Mesodermal cell (in vitro differentiated cells): ENCODE results near the gene SEMA5A.

Source experiments
- H3K27ac ChIP-seq: 2 replicates; pipeline ENCODE4 v1.7.0; 2013; ENCODE audit warnings: mild to moderate bottlenecking, low read depth, low read length, moderate library complexity; ENCODE audit not compliant: severe bottlenecking
- H3K36me3 ChIP-seq: 2 replicates; pipeline ENCODE4 v1.7.1; 2013; ENCODE audit warnings: mild to moderate bottlenecking, low read length, moderate library complexity; ENCODE audit not compliant: control insufficient read depth, insufficient read depth
- H3K4me1 ChIP-seq: one replicate; pipeline ENCODE4 v1.7.1; 2013; ENCODE audit warnings: mild to moderate bottlenecking, low read length; ENCODE audit not compliant: insufficient read depth, control insufficient read depth, poor library complexity, severe bottlenecking
- H3K4me3 ChIP-seq: 2 replicates; pipeline ENCODE4 v1.7.0; 2013; ENCODE audit warnings: low read length, control low read depth, mild to moderate bottlenecking; ENCODE audit not compliant: insufficient read depth, poor library complexity, severe bottlenecking; ENCODE audit errors: extremely low read depth
- H3K9me3 ChIP-seq: 2 replicates; pipeline ENCODE4 v1.7.1; 2013; ENCODE audit warnings: mild to moderate bottlenecking, low read length, moderate library complexity; ENCODE audit not compliant: control insufficient read depth
- whole genome bisulfite sequencing, 2 experiments: methylation state at CpG; one replicate each; pipeline ENCODE4 v1.1.5; 2013; ENCODE audit warnings: missing lambda C conversion rate in 2 of 2; ENCODE audit not compliant: insufficient coverage in 2 of 2; 5-methylcytosine and 5-hydroxymethylcytosine counted together

Gene SEMA5A

DNA sequence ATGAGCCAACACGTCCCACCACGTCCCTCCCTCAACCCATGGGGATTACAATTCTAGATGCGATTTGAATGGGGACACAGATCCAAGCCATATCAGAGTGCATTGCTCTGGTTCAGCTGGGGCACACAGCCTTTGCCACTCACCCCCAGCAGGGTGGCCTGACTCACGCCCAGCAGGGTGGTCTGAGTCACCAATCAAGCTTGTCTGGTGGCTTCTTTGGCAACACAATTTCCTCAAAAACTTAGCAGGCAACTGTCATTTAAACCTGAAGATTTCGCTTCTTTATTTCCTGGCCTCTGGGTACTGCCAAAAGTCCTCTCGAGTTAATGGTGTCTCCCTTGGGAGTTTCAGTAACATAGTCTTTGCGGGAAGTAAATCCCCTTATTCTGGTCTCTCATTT is 16.3 kb upstream of the SEMA5A start:
- Histone ChIP-seq H3K27ac (peak overlapping the region; percentile 25), H3K4me1 (peaks cover 11% of the 10 kb centered on the region), H3K36me3 (no peaks in the 10 kb centered on the region), H3K9me3 (no peaks in the 10 kb centered on the region), H3K4me3 (no peak overlapping the region)
- WGBS, 2 experiments = 52 to 77% methylated on average over 4 to 7 of the region's 7 CpGs

DNA sequence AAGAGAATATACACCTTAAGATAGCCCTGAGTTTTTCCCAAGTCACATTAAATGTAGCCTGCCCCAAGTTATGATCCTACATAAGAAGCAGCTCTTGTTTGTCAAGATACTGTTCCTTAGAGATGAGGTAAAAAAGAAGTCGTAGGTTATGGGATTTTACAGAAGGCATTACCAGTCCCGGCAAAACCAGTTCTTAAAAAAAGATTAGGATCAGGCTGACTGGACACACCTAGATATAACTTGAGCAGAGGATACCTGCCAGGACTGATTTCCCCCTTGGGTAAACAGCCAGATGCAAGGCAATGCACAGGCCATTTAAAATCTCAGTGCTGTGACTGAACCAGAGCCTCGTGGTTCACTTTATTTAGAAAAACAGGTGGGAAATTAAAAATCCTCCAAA is 14.1 kb upstream of the SEMA5A start:
- Histone ChIP-seq H3K9me3 (no peaks in the 10 kb centered on the region), H3K36me3 (no peaks in the 10 kb centered on the region)
- 87 to 100% methylated on average over 2 to 3 of the region's 3 CpGs for WGBS, 2 experiments

DNA sequence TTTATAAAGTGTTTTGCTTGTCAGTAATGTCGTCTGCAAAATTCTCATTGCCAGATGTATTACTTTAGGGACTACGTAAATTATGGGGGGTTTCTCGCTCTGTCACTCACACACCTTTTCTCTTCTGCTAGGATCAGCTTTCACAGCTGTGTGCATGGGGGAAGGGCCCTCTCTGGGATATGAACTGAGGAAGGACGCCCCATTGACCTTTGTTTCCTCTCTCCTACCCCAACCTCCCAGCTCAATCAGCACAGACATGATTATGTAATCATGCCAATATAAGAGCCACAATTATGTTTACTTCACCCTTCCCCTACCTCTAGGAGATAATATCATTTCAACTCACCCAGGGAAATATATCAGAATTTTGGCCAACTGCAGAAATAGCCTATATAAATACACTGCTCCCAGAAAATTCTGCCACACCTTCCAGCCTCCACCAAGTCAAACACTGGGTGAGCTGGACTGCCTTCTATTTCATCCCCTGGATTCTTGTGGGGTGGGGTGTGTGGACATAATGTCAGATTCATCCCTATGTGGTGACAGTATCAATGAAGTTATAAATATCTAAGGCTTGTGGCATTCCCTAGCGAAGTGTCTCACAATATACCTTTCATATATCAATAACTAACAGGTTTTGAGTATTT is 12.6 kb upstream of the SEMA5A start:
- Histone ChIP-seq H3K36me3 (no peaks in the 10 kb centered on the region), H3K4me1 (peaks cover 6% of the 10 kb centered on the region), H3K4me3 (no peak overlapping the region), H3K9me3 (no peaks in the 10 kb centered on the region), H3K27ac (no peak overlapping the region)
- 100% methylated on average over 1 of the region's 5 CpGs; no CpG with 5 or more reads in 1 of the 2 experiments for WGBS, 2 experiments

More for the DNA sequence above, 14.1 kb upstream of the SEMA5A start:
- Histone ChIP-seq H3K27ac (no peak overlapping the region), H3K4me1 (peaks cover 10% of the 10 kb centered on the region), H3K4me3 (no peak overlapping the region)

DNA sequence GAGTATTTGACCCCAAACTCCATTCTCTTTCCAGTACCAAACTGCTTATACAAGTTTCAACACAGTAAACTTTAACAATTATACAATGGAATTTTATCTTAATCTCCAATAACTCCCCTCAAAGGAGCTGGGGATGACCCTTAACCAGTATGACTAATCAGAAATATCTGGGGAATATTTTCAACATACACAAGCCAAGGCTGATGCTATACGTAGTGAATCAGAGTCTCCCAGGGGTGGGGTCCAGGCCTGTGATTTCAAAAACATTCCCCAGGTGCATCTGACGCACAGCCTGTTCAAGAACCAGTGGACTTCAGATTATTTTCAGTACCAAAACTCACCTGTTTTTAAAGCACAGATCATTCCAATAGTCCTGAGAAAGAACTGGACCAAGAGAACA is 11.8 kb upstream of the SEMA5A start:
- H3K9me3 ChIP-seq = no peaks in the 10 kb centered on the region
- WGBS, 2 experiments = 85 to 89% methylated on average over 2 of the region's 2 CpGs
- peaks cover 6% of the 10 kb centered on the region for H3K4me1 ChIP-seq
- H3K36me3 ChIP-seq = peaks cover under 1% of the 10 kb centered on the region
- H3K27ac ChIP-seq = no peak overlapping the region
- H3K4me3 ChIP-seq = no peak overlapping the region

DNA sequence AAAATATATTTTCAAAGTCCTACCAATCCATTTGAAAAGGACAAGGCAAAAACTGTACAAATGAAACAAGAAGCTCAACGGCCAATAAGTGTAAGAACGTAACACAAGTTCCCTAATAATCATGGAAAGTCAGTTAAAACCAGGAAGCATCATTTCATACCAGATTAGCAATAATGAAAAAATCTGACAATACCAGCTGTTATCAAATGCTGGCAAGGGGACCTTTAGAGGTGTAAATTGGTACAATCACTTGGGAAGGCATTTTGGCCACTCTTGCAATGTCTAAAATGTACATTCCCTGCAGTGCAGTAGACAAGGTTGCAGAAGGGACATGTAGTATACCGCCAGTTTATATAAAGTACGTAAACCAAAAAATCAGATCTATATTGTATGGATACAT is 10.1 kb upstream of the SEMA5A start:
- no peaks in the 10 kb centered on the region for H3K4me1 ChIP-seq
- H3K9me3 ChIP-seq = no peaks in the 10 kb centered on the region
- H3K36me3 ChIP-seq = peaks cover 18% of the 10 kb centered on the region
- no peak overlapping the region for H3K4me3 ChIP-seq
- 92 to 100% methylated on average over 2 of the region's 4 CpGs for WGBS, 2 experiments
- no peak overlapping the region for H3K27ac ChIP-seq

DNA sequence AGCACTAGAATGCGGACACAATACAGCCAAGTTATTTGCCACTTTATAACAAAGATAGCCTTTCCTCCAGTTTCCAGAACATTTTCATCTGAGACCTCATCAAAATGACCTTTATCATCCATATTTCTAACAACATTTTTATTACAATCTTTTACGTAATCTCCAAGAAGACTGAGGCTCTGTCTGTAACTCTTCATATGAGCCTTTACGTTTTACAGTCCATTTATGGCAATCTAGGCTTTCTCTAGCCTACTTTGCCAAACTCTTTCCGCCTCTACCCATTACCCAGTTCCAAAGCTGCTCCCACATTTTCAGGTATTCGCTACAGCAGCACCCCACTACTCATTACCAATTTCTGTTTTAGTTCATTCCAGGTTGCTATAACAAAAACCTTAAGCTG is 8.2 kb upstream of the SEMA5A start:
- WGBS, 2 experiments = 93 to 96% methylated on average over 4 of the region's 5 CpGs

DNA sequence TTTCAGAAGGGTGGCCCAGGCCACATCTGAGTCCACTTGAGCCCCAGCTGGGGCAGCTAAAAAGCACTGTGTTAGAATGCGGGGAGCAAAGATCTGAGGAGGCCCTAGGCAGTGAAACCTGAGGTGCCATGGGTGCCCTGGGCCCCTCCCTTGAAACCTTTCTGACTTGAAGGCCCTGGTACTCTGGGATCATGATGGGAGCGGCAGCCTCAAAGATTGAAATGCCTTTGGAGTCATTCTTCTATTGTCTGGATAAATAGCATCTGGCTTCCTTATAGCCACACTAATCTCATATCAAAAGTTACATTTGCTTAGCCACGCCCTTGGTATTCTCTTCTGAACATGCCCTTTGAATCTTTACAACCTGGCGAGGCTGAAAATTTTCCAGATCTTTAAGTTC is 7.7 kb upstream of the SEMA5A start:
- 93 to 96% methylated on average over 3 of the region's 4 CpGs for WGBS, 2 experiments

More for the DNA sequence above, 8.2 kb upstream of the SEMA5A start:
- H3K4me3 ChIP-seq = no peak overlapping the region
- H3K36me3 ChIP-seq = peaks cover 36% of the 10 kb centered on the region
- H3K9me3 ChIP-seq = no peaks in the 10 kb centered on the region
- H3K4me1 ChIP-seq = no peaks in the 10 kb centered on the region
- no peak overlapping the region for H3K27ac ChIP-seq

DNA sequence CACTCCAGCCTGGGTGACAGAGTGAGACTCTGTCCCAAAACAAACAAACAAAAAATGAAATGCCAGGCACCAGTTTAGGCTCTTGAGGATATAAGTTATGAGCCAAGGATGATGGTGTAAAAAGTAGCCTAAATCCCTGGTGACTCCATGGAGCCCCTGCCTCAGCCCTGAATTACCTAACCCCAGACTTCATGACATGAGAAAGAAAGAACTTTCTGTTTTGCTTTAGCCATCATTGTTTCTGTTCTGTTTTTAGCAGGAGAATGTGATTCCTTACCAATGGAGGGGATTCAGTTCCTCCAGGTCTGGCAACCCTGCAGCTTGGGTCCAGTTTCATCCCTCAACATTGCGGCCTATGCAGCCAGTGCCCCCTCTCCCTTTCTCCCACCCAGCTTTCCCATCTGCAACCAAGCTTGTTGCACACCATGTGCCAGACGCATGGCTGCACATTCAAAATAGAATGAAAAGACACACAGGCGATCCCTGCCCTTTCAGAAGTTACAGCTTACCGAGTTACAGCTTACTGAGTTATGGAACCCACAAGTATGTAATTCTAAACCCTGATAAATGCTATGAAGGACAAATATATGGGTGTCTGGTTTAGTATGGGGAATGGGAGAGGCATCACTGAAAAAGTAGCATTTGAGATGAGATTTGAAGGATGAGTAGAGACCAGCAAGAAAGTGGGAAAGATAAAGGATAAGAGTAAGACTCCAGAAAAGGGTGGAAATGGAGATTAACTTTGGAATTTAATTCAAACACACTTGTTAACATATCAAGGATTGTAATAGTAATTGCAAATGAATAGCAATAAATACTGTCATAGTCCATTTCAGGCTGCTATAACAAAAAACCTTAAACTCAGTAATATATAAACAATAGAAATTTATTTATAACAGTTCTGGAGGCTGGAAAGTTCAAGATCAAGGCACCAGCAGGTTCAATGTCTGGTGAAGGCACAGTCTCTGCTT is 6.0 kb upstream of the SEMA5A start:
- Histone ChIP-seq H3K4me1 (no peaks in the 10 kb centered on the region), H3K9me3 (no peaks in the 10 kb centered on the region), H3K4me3 (no peak overlapping the region), H3K27ac (no peak overlapping the region), H3K36me3 (peaks cover 42% of the 10 kb centered on the region)
- 93 to 94% methylated on average over 3 to 4 of the region's 4 CpGs for WGBS, 2 experiments

More for the DNA sequence above, 7.7 kb upstream of the SEMA5A start:
- Histone ChIP-seq H3K4me3 (no peak overlapping the region), H3K4me1 (no peaks in the 10 kb centered on the region), H3K9me3 (no peaks in the 10 kb centered on the region), H3K36me3 (peaks cover 42% of the 10 kb centered on the region), H3K27ac (no peak overlapping the region)

DNA sequence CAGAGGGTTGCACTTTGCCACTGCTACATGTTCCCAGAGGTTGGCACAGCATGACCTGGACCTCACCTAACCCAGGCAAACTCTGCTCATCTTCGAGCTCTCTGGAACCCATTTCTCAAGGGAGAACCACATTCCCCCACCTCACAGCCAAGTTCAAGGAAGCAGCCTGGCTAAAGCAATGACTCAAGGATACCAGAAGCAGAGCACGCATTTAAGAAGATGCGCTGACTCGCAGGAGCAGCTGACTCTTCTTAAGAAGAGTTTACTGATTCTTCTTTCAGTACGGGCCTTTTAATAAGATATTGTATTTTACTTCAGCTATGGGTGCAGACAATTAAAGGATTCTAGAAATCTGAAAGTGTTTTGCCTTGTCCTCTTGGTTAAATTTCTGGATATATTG is 4.1 kb upstream of the SEMA5A start:
- no peaks in the 10 kb centered on the region for H3K4me1 ChIP-seq
- 95 to 100% methylated on average over 2 to 5 of the region's 5 CpGs for WGBS, 2 experiments
- no peaks in the 10 kb centered on the region for H3K9me3 ChIP-seq
- H3K4me3 ChIP-seq = no peak overlapping the region
- peaks cover 42% of the 10 kb centered on the region for H3K36me3 ChIP-seq
- H3K27ac ChIP-seq = no peak overlapping the region

DNA sequence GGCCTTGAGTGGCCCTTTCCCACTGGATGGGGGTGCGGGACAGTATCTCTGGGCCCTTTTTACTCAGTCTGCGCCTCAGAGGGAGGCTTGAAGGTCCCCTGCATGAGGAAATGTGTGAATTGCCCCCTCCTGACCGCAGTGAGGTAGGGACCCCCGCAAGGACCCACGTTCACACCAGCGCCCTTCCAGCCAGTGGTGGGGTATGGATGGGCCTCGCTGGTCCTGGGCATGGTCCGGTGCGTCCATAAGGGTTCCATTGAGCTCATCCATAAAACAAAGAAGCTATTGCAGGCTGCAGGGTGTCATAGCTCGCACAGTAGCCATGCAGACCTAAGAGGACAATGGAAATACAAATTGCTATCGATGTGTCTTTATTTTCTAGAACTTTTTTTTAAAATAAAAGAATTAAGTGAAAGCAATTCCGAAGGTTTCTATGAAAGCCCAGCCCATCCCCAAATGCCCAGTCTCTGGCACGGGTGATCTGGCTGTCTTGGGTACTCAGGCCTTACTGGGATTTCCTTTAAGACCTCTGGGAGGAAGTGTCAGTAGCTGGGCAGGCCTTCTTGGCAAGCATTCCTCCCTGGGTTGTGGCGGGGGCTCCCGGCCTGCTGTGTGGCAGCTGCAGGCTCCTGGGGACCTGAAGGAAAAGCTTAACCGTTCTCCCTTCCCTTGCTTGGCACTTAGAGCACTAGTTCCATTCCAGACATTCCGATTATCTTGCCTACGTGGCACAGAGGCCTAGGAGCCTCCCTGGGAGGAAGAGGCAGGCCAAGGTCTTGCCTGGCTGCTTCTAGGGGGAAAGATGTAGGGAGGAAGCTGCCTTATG is 1.5 kb upstream of the SEMA5A start:
- no peaks in the 10 kb centered on the region for H3K4me1 ChIP-seq
- H3K4me3 ChIP-seq = peak overlapping the region; percentile 85
- WGBS, 2 experiments = 56 to 58% methylated on average over 11 to 12 of the region's 18 CpGs
- H3K36me3 ChIP-seq = peaks cover 46% of the 10 kb centered on the region
- H3K9me3 ChIP-seq = no peaks in the 10 kb centered on the region
- H3K27ac ChIP-seq = peak overlapping the region; percentile 83
